ENCODE results near the gene SLC41A2. TPM values are rescaled to one million over a fixed set of nuclear protein-coding genes. Genes with fewer than 3 reads are reported as not detected.
A peak's percentile ranks its signal among the peaks of the same experiment; 100 is the strongest.

Gene SLC41A2
- total RNA-seq (2021), result 4.3 and 4.6 TPM in 2 replicates
- long read RNA-seq, partial matches to known transcripts, result 1 of 12 reads
- long read RNA-seq, other reads (novel, unspliced or antisense), result 11 of 12 reads

- Mint-ChIP-seq H3K36me3 (ENCODE audit: insufficient read depth in 1 of 3, low read depth in 3 of 3) (no peaks in the 10 kb centered on the region), H3K27ac (peak within 1 kb of the TSS in 2 of 3 experiments; percentile 29 to 91; a peak in 4 of 7 replicates), H3K9me3 (no peaks in the 10 kb centered on the region), H3K4me1 (peaks cover 9 to 16% of the 10 kb centered on the region in 2 experiments), H3K27me3 (ENCODE audit: low read depth) (peaks cover 45% of the 10 kb centered on the region), H3K4me3 (peak within 1 kb of the TSS; percentile 78 to 89)
- H2AK5ac ChIP-seq (ENCODE audit: insufficient read length, low read length), result no peak within 1 kb of the TSS
- H3K27ac ChIP-seq (ENCODE audit: insufficient read length, low read depth, low read length), result no peak within 1 kb of the TSS
- H3K56ac ChIP-seq (ENCODE audit: insufficient read length, low read depth, low read length), result no peak within 1 kb of the TSS
- no peak within 1 kb of the TSS for H2BK15ac ChIP-seq (ENCODE audit: low read depth, low read length)
- H3K9me3 ChIP-seq (ENCODE audit: control insufficient read depth, low read depth, low read length), result no peaks in the 10 kb centered on the region
- WGBS (ENCODE audit: extremely low coverage, insufficient read length, low lambda C conversion rate), result no CpG with 5 or more reads among the region's 83 CpGs
- H3K79me2 ChIP-seq (ENCODE audit: insufficient read depth, low read length), result no peaks in the 10 kb centered on the region
- no peak within 1 kb of the TSS for H4K5ac ChIP-seq (ENCODE audit: insufficient read length, low read depth, low read length)
- no peak within 1 kb of the TSS for H3T11ph ChIP-seq (ENCODE audit: low read length)
- H4K91ac ChIP-seq (ENCODE audit: insufficient read length, low read depth, low read length), result no peak within 1 kb of the TSS
- no peak within 1 kb of the TSS for H4K8ac ChIP-seq (replicated peaks; ENCODE audit: insufficient read length, low read depth, low read length)
- H2BK120ac ChIP-seq (ENCODE audit: low read depth, low read length, poor library complexity, severe bottlenecking), result no peak within 1 kb of the TSS
- H3K18ac ChIP-seq (ENCODE audit: insufficient read length, low read depth, low read length), result peak within 1 kb of the TSS; percentile 77
- peak; percentile 7; the same call in 1 of the 3 replicates for TF ChIP-seq CTCF (conservative IDR thresholded peaks at IDR 0.05)
- H2AFZ ChIP-seq (ENCODE audit: low read length), result no peak within 1 kb of the TSS
- H3K27me3 ChIP-seq (ENCODE audit: insufficient read depth, low read length), result peaks cover 2% of the 10 kb centered on the region; the same call in 1 of the 2 replicates
- H2BK5ac ChIP-seq (ENCODE audit: insufficient read length, low read length), result no peak within 1 kb of the TSS
- H3K23me2 ChIP-seq (ENCODE audit: insufficient read length, low read depth, low read length, poor library complexity, severe bottlenecking), result peaks cover 5% of the 10 kb centered on the region
- no peaks in the 10 kb centered on the region for H4K20me1 ChIP-seq (ENCODE audit: control insufficient read depth, insufficient read depth, insufficient read length)
- H3K4ac ChIP-seq (ENCODE audit: low read depth, low read length), result no peak within 1 kb of the TSS
- 0 out of 2 replicates have a peak within 1 kb of the TSS, but pooled peaks have one; percentile 64 for H3K14ac ChIP-seq (ENCODE audit: insufficient read depth, low read length)
- H3K4me2 ChIP-seq (ENCODE audit: insufficient read depth, insufficient read length, low read length), result peak within 1 kb of the TSS; percentile 79
- no peak within 1 kb of the TSS for H2BK12ac ChIP-seq (ENCODE audit: insufficient read length, low read depth, low read length)
- H3K79me1 ChIP-seq (ENCODE audit: insufficient read depth, low read depth, low read length, poor library complexity, severe bottlenecking), result no peaks in the 10 kb centered on the region
- no peaks in the 10 kb centered on the region for H3K4me1 ChIP-seq (ENCODE audit: insufficient read depth, low read length)
- no peak within 1 kb of the TSS for H3K23ac ChIP-seq (ENCODE audit: insufficient read length, low read depth, low read length)
- peak; percentile 84 for DNase-seq
- no peak within 1 kb of the TSS for H2BK20ac ChIP-seq (ENCODE audit: low read depth, low read length, poor library complexity, severe bottlenecking)
- H3K9ac ChIP-seq (ENCODE audit: extremely low read depth, insufficient read length, low read length), result no peak within 1 kb of the TSS
These were observed at the start of gene SLC41A2 for GRCh38 chr12:104958001-104958804. Gene SLC41A2, minus strand, starts transcription at chr12:104958290. Its CDS starts 29,763 bp downstream, at chr12:104928527.
